Parathyroid adenoma (tissue), 2 donors: Measurements from ENCODE around the gene HLA-DOB.

Source experiments
- H2AFZ ChIP-seq: fragments of 300-600 bp; sonication (generic); one replicate; pipeline ENCODE4 v1.7.0; 2017; ENCODE audit warnings: antibody characterized with exemption, mild to moderate bottlenecking
- H3K27ac ChIP-seq: fragments of 300-600 bp; sonication (generic); one replicate; pipeline ENCODE4 v1.7.0; 2017
- H3K27me3 ChIP-seq: fragments of 300-600 bp; sonication (generic); one replicate; pipeline ENCODE4 v1.7.0; 2017; ENCODE audit warnings: low read length; ENCODE audit not compliant: control insufficient read depth, insufficient read depth
- H3K36me3 ChIP-seq: fragments of 300-600 bp; sonication (generic); one replicate; pipeline ENCODE4 v1.7.0; 2017; ENCODE audit warnings: low read length; ENCODE audit not compliant: control insufficient read depth, insufficient read depth
- H3K4me1 ChIP-seq: fragments of 300-600 bp; sonication (generic); one replicate; pipeline ENCODE4 v1.7.0; 2017; ENCODE audit warnings: control low read depth
- H3K4me2 ChIP-seq: fragments of 300-600 bp; sonication (generic); one replicate; pipeline ENCODE4 v1.7.0; 2017; ENCODE audit warnings: low read length
- H3K4me3 ChIP-seq: fragments of 300-600 bp; sonication (generic); one replicate; pipeline ENCODE4 v1.7.0; 2017; ENCODE audit warnings: low read depth, low read length
- H3K79me2 ChIP-seq: fragments of 300-600 bp; sonication (generic); one replicate; pipeline ENCODE4 v1.7.0; 2017; ENCODE audit warnings: control low read depth
- H3K9ac ChIP-seq: fragments of 300-600 bp; sonication (generic); one replicate; pipeline ENCODE4 v1.7.0; 2017; ENCODE audit warnings: mild to moderate bottlenecking
- H3K9me3 ChIP-seq: fragments of 300-600 bp; sonication (generic); one replicate; pipeline ENCODE4 v1.7.0; 2017; ENCODE audit warnings: low read length; ENCODE audit not compliant: control insufficient read depth
- CTCF ChIP-seq: fragments of 300-600 bp; sonication (generic); IDR thresholded peaks from one replicate; pipeline ENCODE4 v1.7.0; 2017; ENCODE audit warnings: antibody characterized with exemption, mild to moderate bottlenecking
- donor health status: primary hyperparathyroidism.

Gene HLA-DOB

GRCh38 chr6:32830017-32830416 is 13.2 kb upstream of the HLA-DOB start:
- Histone ChIP-seq H3K27me3 (no peaks in the 10 kb centered on the region), H3K9me3 (no peaks in the 10 kb centered on the region), H3K4me3 (no peak overlapping the region), H3K4me1 (peaks cover 3% of the 10 kb centered on the region), H2AFZ (no peak overlapping the region), H3K9ac (no peak overlapping the region), H3K27ac (no peak overlapping the region), H3K36me3 (no peaks in the 10 kb centered on the region), H3K79me2 (no peaks in the 10 kb centered on the region), H3K4me2 (no peak overlapping the region)
- TF ChIP-seq CTCF, result no peak

DNA sequence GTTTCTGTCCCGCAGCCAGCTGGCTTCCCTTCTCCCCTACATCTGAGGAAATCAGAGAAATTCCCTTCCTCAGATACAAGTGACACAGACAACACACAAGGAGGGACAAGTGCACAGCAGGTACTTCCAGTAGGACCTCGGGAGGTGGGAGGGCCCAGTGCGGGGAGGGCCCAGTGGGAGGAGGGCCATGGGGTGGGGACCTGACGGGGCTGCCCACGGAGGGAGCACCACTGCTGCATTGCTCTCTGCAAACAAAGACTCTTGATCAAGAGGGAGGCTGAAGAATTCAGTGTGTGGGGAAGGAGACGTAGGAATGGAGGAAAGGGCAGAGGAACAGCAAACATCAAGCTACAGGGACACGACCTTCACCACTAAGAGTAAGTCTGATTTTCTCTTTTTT is 12.7 kb upstream of the HLA-DOB start:
- no peak for TF ChIP-seq CTCF
- Histone ChIP-seq H3K9ac (no peak overlapping the region), H3K36me3 (no peaks in the 10 kb centered on the region)

DNA sequence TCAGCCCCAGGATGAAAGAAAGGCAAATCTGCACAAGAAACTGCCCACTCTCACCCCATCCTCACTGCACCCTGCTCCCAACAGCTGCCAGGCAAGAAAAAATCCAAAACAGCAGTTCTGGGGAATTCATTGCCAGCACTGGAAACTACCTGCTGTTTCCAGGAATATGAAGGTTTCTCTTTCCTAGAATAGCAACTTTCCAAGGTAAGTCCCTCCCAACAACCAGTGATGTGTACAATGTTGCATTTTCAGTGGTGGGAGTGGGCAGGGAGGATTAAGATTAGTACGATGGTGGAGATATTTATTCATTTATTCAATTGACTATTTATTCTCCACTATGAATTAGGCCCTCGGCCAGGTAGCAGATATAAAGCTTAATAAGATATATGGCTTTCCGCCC is 10.2 kb upstream of the HLA-DOB start:
- TF ChIP-seq CTCF, result no peak
- no peak overlapping the region for H3K4me3 ChIP-seq
- H3K9me3 ChIP-seq, result no peaks in the 10 kb centered on the region
- peaks cover 3% of the 10 kb centered on the region for H3K4me1 ChIP-seq
- no peaks in the 10 kb centered on the region for H3K27me3 ChIP-seq
- no peaks in the 10 kb centered on the region for H3K36me3 ChIP-seq
- H3K79me2 ChIP-seq, result no peaks in the 10 kb centered on the region
- H3K27ac ChIP-seq, result peak overlapping the region; percentile 37
- no peak overlapping the region for H3K9ac ChIP-seq
- no peak overlapping the region for H3K4me2 ChIP-seq
- H2AFZ ChIP-seq, result no peak overlapping the region

More for the DNA sequence above, 12.7 kb upstream of the HLA-DOB start:
- Histone ChIP-seq H3K27ac (no peak overlapping the region), H3K27me3 (no peaks in the 10 kb centered on the region), H3K4me1 (peaks cover 3% of the 10 kb centered on the region), H3K4me2 (no peak overlapping the region), H3K4me3 (no peak overlapping the region), H2AFZ (no peak overlapping the region), H3K79me2 (no peaks in the 10 kb centered on the region), H3K9me3 (no peaks in the 10 kb centered on the region)

- no peaks in the 10 kb centered on the region for H3K36me3 ChIP-seq
- H3K79me2 ChIP-seq, result no peaks in the 10 kb centered on the region
- no peak overlapping the region for H2AFZ ChIP-seq
- no peaks in the 10 kb centered on the region for H3K9me3 ChIP-seq
- H3K4me2 ChIP-seq, result no peak overlapping the region
- H3K9ac ChIP-seq, result no peak overlapping the region
- no peak overlapping the region for H3K4me3 ChIP-seq
- peak overlapping the region; percentile 37 for H3K27ac ChIP-seq
- peaks cover 2% of the 10 kb centered on the region for H3K4me1 ChIP-seq
- TF ChIP-seq CTCF, result peak; percentile 51
- no peaks in the 10 kb centered on the region for H3K27me3 ChIP-seq
These were observed 9.2 kb upstream of the HLA-DOB start for GRCh38 chr6:32825966-32826365.

GRCh38 chr6:32819729-32820128 is 2.9 kb upstream of the HLA-DOB start:
- TF ChIP-seq CTCF, result no peak

More at GRCh38 chr6:32819729-32820128, 2.9 kb upstream of the HLA-DOB start:
- H3K9ac ChIP-seq, result no peak overlapping the region
- no peak overlapping the region for H3K4me2 ChIP-seq
- no peak overlapping the region for H2AFZ ChIP-seq
- H3K27ac ChIP-seq, result no peak overlapping the region
- no peaks in the 10 kb centered on the region for H3K27me3 ChIP-seq
- no peak overlapping the region for H3K4me3 ChIP-seq
- no peaks in the 10 kb centered on the region for H3K9me3 ChIP-seq
- no peaks in the 10 kb centered on the region for H3K79me2 ChIP-seq
- no peaks in the 10 kb centered on the region for H3K36me3 ChIP-seq
- no peaks in the 10 kb centered on the region for H3K4me1 ChIP-seq
